COLO668 (cell line): ENCODE data around the gene CLCNKB.
A peak's percentile ranks its signal among the peaks of the same experiment; 100 is the strongest.

Experiments
- DNase-seq: peaks from one replicate; lab custom pipeline; 2025; ENCODE audit not compliant: unreplicated experiment; lab: John Stamatoyannopoulos, UW

The CLCNKB gene

DNA sequence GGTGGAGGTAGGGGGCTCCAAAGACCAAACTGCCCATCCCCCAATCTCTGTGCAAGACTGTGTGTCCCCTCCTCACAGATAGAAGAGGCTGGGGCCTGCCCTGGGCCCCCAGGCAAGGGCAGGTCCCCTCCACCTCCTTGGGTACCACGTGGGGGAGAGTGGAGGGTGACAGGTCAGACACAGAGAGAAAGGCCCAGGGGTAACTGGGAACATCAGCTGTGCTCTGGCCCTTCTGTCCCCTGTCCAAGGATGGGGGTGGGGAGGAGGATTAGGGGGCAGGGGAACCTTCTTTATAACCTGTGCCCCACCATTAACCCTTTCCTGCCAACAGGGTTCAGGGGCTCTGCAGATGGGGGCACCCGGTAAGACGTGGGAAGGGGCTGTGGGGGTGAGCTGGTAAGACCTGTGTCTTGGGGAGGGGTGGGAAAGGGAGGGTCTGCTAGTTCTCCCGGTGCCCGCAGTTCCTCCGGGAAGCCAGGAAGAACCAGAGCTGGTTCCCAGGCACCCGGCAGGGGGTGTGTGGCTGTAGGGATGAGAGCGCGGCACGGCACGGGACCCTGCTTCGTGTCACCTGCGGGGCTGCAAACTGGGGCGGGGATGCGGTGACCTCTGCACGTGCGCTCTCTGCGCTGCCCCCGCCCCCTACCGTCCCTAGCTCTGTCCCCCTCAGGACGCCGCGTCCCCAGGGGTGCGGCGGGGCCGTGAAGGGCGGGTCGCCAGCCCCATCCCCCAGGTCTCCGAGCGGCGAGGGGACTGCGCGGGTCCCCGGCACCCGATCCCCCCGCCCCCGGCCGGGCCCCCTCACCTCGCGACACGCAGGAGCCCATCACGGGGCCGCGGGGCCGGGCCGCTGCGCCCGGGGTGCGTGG, 29.3 kb downstream of the CLCNKB start:
- peak; percentile 32 for DNase-seq

DNA sequence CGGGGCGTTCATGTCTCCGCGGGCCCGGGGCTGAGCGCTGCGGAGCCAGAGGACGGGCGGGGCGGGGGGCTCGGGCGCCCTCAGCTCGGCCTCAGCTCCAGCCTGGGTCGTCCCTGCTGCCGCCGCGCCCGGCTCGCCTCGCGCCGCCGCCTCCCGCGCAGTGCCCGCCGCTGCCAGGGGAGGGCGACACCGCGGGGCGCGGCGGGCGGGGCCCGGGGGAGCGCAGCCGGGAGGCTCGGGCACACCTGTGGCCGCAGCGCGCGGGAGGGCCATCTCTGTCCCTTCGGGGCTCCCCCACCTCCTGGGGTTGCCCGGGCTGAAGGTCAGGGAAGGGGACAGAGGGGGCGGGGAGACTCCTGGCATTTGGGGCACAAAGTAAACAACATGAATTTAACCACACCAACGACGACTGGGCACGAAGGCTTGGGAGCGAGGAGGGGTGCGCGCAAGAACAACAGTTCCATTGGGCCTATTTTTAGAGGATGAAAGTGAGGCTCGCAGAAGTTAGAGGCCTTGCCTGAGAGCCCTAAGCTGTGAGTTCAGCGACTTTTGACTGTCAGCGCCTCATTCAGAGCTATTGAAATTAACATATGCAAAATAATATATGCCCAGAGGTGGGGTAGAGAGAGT, 30.0 kb downstream of the CLCNKB start, which contains the start of gene FAM131C:
FAM131C (minus strand) TSS at position 162 of the 630 bp plus-strand sequence. CDS start 209 bp downstream, outside the sequence.
- peak; percentile 59 for DNase-seq

DNA sequence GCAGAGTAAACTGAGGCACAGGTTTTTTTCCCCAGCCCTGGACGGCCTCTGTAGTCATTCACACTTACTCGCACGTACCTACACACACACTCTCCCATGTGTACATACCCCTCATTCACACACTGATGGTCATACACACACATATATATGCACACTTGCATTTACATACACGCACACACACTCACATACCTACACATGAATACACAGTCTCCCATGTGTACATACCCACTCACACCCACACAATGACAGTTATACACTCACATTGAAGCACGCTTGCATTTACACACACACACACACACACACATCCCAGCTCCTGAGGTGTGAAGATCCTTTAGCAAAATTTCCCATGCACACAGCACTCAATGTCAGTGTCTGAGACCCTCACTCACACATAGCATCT, 30.6 kb downstream of the CLCNKB start:
- DNase-seq: no peak

DNA sequence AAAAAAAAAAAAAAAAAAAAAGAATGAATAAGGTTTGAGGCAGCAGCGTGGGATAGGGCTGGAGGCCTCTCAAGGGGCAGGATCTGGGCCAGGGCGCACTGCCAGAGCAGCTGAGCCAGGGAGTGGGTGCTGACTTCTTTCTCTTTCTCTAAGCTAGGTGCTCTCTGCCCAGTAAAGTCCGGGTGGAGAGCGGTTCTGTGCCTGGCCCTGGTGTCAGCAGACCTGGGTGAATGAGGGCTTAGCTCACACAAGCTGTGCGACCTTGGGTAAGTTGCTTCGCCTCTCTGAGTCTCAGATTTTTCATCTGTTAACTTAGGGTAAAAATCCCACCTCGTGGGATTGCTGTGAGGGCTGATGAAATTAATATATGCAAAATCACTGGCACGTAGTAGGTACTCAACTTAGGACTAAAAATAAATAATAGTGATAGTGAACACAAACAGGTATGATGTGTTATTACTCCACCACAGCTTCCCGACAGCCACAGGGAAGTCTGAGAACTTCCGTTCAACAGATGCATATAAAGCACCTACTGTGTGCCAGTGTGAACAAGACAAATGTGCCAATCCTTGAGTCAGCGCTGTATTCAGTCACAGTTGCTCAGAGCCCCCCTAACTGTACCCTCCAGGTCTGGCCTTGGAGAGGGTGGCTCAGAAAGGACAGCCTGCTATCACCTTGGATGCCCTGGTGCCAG, 31.9 kb downstream of the CLCNKB start:
- no peak for DNase-seq

DNA sequence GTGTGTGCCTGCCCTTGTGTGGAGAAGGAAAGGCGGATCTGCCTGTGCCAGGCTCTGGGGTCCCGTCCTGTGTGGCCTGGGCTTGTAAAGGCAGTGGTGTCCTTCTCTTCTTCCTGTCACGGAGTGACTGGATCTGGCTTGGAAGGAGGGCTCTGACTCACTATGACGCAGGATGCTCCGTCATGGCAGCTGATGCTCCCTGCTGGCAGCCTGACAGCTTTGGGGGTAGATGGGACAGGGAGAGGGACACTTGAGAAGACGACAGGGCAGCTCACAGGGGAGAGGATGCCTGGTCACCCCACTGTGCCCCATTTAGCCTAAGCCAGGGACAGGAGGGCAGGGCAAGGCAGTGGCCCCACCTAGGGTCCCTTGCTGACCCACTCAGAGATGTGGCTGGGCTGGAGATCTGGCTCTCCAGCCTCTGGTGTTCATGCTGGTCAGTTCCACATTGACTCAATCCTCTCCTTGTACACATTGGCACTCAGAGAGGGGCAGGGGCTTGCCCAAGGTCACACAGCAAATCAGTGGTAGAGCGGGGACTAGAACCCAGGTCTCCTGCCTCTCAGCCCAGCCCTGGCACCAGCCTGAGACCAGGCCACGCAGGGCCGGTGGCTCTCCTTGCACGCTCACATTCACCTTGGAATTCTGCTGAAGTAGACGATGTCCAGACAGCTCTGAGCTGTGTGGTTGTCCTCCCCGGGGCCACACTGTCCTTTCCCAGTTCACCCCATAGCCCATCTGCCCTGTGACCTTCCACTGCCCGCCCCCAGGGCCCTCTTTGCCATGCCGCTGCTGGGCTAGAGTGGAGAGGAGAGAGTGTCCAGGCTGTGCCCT, 32.7 kb downstream of the CLCNKB start:
- DNase-seq: peak; percentile 34

DNA sequence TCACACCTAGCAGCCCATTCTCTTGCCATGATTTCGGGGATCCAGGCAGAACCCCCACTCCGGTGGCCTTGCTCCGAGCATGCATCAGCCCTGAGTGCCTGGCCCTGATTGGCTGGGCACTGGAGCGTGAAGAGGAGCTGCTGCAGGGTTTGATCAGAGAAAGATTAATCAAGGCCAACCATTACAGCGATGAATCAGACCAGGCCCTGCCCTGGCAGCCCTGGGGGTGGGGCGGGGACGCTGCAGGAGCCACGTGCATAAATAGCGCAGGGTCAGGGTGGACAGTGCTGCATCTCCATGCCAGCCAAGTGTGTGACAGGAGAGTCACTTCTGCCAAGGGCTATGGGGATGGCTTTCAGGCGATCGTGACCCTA, 33.3 kb downstream of the CLCNKB start:
- peak; percentile 58 for DNase-seq

DNA sequence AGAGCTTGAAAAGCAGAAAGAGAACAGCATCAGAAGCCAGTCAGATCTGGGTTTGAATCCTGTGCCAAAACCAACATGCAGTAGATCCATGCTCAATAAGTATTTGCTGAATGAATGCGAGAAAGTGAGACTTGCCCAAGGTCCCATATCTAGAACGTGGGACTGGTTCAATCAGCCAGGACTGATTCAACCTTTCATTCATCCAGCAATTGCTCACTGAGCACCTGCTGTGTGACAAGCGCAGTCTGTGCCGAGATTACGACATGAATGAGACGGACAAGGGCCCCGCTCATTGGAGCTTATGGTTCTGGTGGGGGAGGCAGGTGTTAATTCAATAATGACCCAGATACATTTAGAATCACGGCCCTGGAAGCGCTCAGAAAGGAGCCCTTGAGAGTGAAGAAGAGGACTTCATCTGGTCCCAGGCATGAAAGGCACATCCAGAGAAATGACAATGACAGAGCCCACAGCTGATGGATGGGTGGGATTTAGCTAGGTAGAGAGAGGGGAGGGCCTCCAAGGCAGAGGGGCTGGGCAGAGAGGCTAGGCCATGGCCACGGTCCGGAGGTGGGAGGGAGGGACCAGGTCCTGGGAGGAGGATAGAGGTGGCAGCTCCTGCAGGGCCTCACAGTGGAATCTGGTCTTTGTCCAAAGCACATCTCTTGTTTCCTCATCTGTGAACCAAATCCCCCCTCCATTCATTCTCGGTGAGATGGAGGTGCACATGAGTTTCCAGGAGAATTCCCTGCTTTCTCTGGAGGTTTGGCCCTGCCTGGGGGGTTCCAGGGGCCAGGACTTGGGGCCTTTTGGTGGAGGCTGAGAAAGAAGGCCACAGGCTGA, 34.0 kb downstream of the CLCNKB start:
- DNase-seq: no peak

DNA sequence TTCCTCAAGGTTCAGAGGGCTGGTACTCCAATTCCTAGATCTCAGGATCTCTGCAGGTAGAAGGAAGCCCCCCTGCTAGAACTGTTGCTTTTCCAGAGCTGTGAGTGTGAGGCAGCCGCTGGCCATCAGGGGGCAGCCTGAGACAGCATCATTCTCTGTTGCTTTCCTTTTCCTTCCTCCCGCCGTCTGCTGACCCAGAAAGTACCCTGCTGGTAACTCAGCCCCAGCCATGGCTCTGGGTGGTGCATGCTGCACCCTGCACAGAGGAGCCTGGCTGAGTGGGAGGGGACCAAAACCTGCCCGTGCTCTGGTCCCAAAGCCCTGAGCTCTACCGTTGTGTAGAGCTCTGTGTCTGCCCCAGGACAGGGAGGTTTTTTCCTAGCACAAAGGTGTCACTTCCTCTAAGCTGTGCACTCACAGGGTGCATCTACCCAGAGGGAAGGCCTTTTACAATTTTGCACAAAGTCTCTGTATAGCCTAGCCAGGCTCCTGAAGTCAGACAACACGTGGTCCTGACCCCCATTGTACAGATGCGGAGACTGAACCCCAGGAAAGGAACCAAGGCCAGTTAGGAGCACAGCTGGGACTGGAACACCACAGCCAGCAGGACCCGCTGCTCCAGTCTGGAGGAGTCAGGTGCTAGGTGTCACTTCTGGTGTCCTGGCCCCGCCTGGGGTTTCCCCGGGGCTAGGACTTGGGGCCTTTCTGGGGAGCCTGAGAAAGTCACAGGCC, 35.5 kb downstream of the CLCNKB start:
- peak; percentile 78 for DNase-seq

DNA sequence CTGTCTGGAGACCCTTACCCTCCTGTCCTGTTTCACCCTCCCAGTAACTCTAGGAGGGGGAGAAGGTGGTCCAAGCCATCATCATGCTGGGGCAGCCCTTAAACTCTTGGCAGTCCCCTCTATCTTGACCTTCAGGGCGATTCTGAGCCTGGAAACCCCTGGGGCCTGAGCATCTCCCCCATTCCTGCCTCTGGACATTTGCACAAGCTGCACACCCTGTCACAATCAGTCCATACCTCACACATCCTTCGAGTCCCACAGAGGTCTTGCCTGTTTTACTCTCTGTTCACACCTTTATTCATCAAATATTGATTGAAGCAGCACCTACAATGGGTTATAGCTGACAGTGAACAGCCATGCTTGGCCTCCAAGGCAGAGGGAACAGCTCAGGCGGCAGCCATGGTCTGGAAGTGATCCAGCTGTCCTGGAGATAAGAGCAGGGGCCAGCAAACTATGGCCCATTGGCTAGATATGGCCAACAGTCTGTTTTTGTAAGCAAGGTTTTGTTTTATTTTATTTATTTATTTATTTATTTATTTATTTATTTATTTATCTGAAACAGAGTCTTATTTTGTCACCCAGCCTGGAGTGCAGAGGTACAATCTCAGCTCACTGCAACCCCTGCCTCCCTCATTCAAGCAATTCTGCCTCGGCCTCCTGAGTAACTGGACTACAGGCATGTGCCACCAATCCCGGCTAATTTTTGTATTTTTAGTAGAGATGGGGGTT, 37.0 kb downstream of the CLCNKB start:
- DNase-seq: no peak

DNA sequence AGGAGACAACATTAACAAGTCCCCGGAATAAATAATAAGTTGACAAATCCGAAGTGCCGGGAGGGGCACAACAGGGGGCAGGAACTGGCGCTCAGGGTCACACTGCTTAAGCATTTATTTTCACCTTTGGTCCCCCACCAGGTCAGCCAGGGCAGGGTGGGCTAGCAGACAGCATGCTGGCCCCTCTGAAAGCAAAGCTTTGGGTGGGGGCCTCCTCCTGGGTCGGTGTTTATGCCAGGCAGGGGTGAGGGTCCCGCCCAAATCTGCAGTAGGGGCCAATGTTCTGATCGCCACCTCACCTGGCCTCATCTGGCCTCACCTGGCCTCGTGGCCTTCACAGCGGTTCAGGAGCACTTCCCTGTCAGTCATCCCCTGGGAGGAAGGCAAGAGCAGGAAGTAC, 38.1 kb downstream of the CLCNKB start:
- DNase-seq: no peak

DNA sequence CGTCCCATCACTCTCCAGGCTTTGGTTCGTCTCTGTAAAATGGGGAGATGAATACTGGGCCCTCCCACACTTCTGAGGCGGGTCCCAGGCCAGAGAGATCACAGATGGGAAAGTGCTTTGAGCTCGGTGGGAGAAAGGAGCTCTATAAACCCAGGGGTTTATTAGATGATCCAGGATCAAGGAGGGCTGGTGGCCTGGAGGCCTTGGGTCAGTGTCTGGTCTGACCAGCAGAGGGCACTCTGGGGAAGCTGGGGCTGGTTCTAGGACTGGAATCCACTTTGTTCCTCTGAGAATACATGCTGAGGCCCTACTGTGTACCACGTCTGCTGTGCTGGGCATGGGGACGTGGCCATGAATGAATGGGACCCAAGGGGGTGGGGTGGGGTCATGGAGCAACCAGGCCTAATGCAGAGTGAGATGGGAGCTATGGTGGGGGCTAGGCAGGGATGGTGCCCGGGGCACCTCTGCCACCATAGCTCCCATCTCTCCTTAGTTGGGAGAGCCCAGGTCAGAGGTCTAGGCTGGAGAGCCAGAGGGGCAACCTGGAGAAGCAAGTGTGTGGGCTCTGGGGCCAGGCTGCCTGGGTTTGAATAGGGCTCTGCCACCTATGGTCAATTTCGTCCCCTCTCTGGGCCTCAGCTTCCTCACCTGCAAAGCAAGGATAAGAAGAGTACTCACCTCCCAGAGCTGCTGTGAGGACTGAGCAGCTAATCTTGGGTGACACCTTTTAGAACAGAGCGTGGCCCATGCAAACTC, 38.9 kb downstream of the CLCNKB start:
- DNase-seq: peak; percentile 72

DNA sequence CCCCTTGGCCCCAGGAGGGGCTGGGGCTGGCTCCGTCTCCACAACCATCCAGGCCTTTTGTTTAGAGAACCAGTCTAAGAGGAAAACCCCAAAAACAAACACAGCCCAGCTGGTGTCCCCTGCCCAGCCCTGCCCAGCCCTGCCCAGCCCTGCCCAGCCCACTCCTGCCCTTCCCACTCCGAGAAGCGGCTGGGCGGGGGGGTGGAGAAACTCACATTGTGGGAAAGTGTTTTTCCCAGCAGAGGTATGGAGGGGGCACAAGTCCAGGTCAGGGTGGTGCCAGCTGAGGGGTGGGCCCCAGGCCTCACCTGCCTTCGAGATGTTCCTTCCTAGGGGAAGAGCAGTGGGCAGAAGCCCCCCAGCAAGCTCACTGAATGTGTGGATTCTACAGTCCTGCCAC, 39.9 kb downstream of the CLCNKB start:
- DNase-seq: no peak

DNA sequence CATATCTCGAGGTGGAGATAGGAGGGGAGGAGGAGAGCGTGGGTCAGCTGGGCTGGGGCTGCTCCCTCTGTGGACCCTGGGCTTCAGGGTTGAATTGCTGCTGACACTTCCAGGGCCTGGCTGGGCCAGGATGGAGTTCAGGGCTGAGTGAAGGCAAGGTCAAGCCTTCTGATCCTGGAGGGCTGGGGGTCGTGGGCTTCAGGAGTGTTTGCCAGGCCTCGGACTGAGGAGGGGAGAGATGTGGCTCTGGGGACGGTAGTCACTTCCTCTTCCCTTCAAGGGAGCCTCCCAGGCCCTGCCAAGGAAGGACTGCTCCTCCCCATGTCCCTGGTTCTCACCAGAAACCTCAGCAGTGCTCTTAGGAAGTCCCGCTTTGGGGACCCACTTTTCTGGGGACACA, 41.9 kb downstream of the CLCNKB start:
- no peak for DNase-seq

DNA sequence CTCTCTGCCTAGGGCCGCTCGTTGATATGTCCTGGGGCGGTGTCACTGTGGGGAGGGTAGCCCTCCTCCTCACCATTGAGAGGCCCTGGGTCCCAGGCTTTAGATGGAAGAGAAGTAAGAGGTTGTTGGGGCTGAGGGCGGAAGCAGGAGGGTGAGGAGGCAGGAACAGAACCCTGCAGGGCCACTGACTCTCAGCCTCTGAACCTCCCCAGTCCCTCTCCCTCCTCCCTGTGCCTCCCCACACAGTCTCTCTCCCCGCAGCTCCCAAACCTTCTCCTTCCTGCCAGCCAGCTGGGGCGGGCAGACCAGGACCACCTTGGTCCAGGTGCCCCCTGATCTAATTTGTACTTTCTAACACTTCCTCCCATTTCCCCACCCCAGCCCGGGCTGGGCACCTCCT, 44.2 kb downstream of the CLCNKB start:
- DNase-seq: no peak

DNA sequence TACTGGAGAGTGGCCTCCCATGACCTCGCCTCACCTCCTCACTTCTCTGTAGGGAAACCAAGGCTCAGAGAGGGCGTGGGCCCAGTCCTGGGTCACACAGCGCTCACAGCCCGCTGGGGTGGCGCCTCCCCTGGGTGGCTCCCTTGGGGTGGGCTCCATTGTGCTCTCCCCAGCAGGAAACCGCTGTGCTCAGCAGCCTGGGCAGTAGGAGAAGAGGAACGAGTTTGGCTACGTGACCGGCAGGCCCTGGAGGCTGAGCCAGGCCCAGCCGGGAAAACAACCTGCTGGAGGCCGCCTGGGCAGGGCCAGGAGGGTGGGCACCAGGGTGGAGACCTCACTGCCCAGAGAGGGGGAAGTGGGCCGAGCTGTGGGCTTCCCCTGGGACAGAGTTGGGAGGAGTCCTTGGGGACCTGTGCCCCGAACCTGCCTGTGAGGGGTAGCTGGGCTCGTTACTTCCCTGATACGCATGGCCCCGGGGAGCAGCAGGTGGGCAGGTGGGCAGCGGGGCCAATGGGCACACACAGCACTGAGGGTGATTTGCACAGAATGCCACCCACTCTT, 44.8 kb downstream of the CLCNKB start:
- no peak for DNase-seq

DNA sequence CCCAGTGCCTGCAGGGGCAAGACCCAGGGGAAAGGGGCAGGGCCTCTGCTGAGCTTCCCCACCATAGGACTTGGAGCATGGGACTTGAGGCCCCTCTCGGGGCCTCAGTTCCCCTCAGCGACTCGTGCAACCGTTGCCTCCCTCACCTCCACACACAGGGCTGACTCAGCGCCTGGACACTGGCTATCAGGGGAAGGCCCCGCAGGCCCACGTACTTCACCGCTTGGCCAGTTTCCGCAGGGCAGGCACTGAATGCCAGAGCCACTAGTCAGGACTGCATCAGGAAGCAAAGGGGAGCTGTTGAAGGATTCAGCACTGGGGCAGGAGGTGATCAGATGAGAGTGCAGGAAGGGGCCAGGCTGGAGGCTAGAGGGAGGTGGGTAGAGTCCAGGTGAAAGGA, 45.4 kb downstream of the CLCNKB start:
- DNase-seq: no peak

DNA sequence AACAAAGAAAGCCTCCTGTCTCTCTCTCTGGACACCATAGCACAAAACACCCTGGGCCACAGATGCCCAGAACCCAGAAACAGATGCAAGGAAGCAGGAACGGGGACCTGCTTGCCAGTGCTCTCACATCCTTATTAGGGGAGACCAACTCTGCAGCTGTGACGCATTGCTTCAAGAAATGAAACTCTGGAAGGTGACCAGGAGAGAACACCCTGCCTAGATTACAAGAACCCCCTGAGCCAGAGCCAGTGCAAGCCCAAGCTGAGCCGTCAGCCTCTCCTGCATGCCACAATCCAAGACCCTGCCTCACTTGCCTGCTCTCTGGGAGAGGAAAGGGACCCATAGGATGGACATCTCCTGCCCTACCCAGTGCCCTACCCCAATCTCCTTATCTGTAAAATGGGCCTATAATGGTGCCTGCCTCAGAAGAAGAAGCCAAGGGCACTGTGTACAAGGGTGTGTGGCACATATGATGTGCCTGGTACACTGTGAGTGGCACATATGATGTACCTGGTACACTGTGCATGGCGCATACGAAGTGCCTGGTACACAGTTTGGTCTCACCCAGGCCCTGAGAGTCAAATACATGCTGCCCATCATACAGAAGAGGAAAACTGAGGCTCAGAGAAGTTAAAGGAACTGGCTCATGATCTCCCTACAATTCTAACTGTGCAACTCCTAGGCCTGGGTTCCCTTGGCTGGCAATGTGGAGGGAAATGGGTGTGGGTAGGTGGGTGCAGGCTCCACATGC, 46.7 kb downstream of the CLCNKB start:
- no peak for DNase-seq
